PFSK-1 (cell line): ENCODE results near the gene SLCO2A1.

Experiments
- FOXP2 ChIP-seq: optimal IDR thresholded peaks from 2 replicates; pipeline ENCODE3; 2011; ENCODE audit warnings: borderline replicate concordance, control low read depth, inconsistent platforms; ENCODE audit not compliant: insufficient read depth; ENCODE audit errors: extremely low read length, extremely low read depth
- POLR2AphosphoS5 ChIP-seq: IDR thresholded peaks from 2 replicates; pipeline ENCODE4 v1.6.1; 2012; ENCODE audit warnings: low read depth, mild to moderate bottlenecking, control low read depth, low read length, moderate library complexity
- REST ChIP-seq, 2 experiments: IDR thresholded peaks; 2 replicates each; pipeline versions ENCODE4 v1.6.1 to v1.8.0; 2011 to 2012; ENCODE audit warnings: low read depth in 2 of 2, low read length in 2 of 2, control low read depth in 1 of 2, inconsistent platforms in 1 of 2, mild to moderate bottlenecking in 1 of 2, moderate library complexity in 1 of 2; ENCODE audit not compliant: insufficient read depth in 1 of 2
- SIN3A ChIP-seq: IDR thresholded peaks from 2 replicates; pipeline ENCODE4 v1.6.1; 2012; ENCODE audit warnings: mild to moderate bottlenecking, low read length, moderate library complexity, borderline replicate concordance; ENCODE audit not compliant: insufficient read depth
- TAF1 ChIP-seq: IDR thresholded peaks from 2 replicates; pipeline ENCODE4 v1.6.1; 2012; ENCODE audit warnings: low read length, control low read depth, borderline replicate concordance; ENCODE audit not compliant: insufficient read depth

GRCh38 chr3:134057006-134057653, 27.4 kb upstream of the SLCO2A1 start:
- no peak for TF ChIP-seq POLR2AphosphoS5
- TF ChIP-seq TAF1: no peak
- TF ChIP-seq REST (IDR thresholded peaks at IDR 0.05; ENCODE audit: insufficient read depth in 1 of 2, low read depth in 2 of 2, low read length in 2 of 2): no peak
- TF ChIP-seq SIN3A: no peak
- no peak for TF ChIP-seq FOXP2
